Caco-2 (cell line): ENCODE data around the gene TM9SF3. TPM values are rescaled to one million over a fixed set of nuclear protein-coding genes. Genes with fewer than 3 reads are reported as not detected.

Source experiments
- BruUV-seq: library from RNA; stranded (reverse); fragments of 400-500 nt; replicated peaks from 2 replicates; lab custom pipeline; 2021; lab: Mats Ljungman, UMichigan
- CTCF ChIA-PET: fragments of 300-600 bp; sonication (Branson Sonifier 250); formaldehyde crosslinking; loops from one replicate; lab custom pipeline; 2022; ENCODE audit warnings: antibody characterized with exemption; lab: Charles Lee
- POLR2A ChIA-PET: fragments of 300-600 bp; sonication (Branson Sonifier 250); formaldehyde crosslinking; loops from one replicate; lab custom pipeline; 2022; ENCODE audit warnings: antibody characterized with exemption; lab: Charles Lee
- DNase-seq, 2 experiments: peaks; one replicate each; pipeline versions ENCODE4 v3.0.0 to v3.0.0-alpha.2; 2020 to 2022
- H3K27me3 ChIP-seq: replicated peaks from 2 replicates; pipeline ENCODE4 v1.6.0; 2011; ENCODE audit warnings: low read length; ENCODE audit not compliant: control insufficient read depth, insufficient read depth
- H3K36me3 ChIP-seq: 2 replicates; pipeline ENCODE4 v1.5.1; 2011; ENCODE audit warnings: low read length; ENCODE audit not compliant: control insufficient read depth, insufficient read depth
- H3K4me1 ChIP-seq: fragments of 250-450 bp; sonication (Bioruptor Pico); 2 replicates; pipeline ENCODE4 v1.5.1; 2020; ENCODE audit warnings: mild to moderate bottlenecking
- H3K4me3 ChIP-seq: 2 replicates; pipeline ENCODE4 v1.5.1; 2011; ENCODE audit warnings: low read depth, mild to moderate bottlenecking, control low read depth, low read length
- H3K9me3 ChIP-seq: fragments of 250-450 bp; sonication (Bioruptor Pico); 2 replicates; pipeline ENCODE4 v1.5.1; 2020; ENCODE audit warnings: mild to moderate bottlenecking, moderate library complexity
- H3K27ac Mint-ChIP-seq: one replicate; pipeline ENCODE4 v1.8.0; 2022; ENCODE audit warnings: mixed read lengths; ENCODE audit not compliant: unreplicated experiment
- H3K27me3 Mint-ChIP-seq: one replicate; pipeline ENCODE4 v1.8.0; 2022; ENCODE audit warnings: mixed read lengths; ENCODE audit not compliant: insufficient read depth, unreplicated experiment
- H3K36me3 Mint-ChIP-seq: one replicate; pipeline ENCODE4 v1.8.0; 2022; ENCODE audit warnings: mild to moderate bottlenecking, mixed read lengths; ENCODE audit not compliant: insufficient read depth, unreplicated experiment
- H3K4me1 Mint-ChIP-seq: one replicate; pipeline ENCODE4 v1.8.0; 2022; ENCODE audit warnings: low read depth, mixed read lengths; ENCODE audit not compliant: unreplicated experiment
- H3K4me3 Mint-ChIP-seq: one replicate; pipeline ENCODE4 v1.8.0; 2022; ENCODE audit warnings: mild to moderate bottlenecking, moderate library complexity, mixed read lengths; ENCODE audit not compliant: unreplicated experiment
- H3K9me3 Mint-ChIP-seq: one replicate; pipeline ENCODE4 v1.8.0; 2022; ENCODE audit warnings: mixed read lengths; ENCODE audit not compliant: unreplicated experiment
- intact Hi-C: fragments of 100-400 bp; cut with micrococcal nuclease; formaldehyde crosslinking; loops from one replicate; pipeline ENCODE4 v1.10.0; 2022; ENCODE audit not compliant: unreplicated experiment
- total RNA-seq: library from RNA; stranded (reverse); gene quantifications from 2 replicates; pipeline ENCODE4 v1.2.3, GENCODE V29; 2022
- TF ChIP-seq, protein P1 (sequence below), 2 experiments: fragments of 200-600 bp in 1 of 2; IDR thresholded peaks; 1 replicate in 1 of 2; 2 replicates in 1 of 2; pipeline versions ENCODE4 v1.5.1 to v1.8.0; 2011 to 2022; ENCODE audit warnings: antibody characterized with exemption in 1 of 2, control low read depth in 1 of 2, inconsistent platforms in 1 of 2, low read depth in 1 of 2, low read length in 1 of 2, mild to moderate bottlenecking in 1 of 2, moderate library complexity in 1 of 2; ENCODE audit not compliant: insufficient read depth in 1 of 2, severe bottlenecking in 1 of 2, unreplicated experiment in 1 of 2

The TM9SF3 gene
- total RNA-seq, 1 experiment from 2014 or later = 176 TPM

GRCh38 chr10:96509017-96509641 lies 77.7 kb downstream of the TM9SF3 start:
- CTCF ChIA-PET = no interaction called here
- TF ChIP-seq, protein P1, sequence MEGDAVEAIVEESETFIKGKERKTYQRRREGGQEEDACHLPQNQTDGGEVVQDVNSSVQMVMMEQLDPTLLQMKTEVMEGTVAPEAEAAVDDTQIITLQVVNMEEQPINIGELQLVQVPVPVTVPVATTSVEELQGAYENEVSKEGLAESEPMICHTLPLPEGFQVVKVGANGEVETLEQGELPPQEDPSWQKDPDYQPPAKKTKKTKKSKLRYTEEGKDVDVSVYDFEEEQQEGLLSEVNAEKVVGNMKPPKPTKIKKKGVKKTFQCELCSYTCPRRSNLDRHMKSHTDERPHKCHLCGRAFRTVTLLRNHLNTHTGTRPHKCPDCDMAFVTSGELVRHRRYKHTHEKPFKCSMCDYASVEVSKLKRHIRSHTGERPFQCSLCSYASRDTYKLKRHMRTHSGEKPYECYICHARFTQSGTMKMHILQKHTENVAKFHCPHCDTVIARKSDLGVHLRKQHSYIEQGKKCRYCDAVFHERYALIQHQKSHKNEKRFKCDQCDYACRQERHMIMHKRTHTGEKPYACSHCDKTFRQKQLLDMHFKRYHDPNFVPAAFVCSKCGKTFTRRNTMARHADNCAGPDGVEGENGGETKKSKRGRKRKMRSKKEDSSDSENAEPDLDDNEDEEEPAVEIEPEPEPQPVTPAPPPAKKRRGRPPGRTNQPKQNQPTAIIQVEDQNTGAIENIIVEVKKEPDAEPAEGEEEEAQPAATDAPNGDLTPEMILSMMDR (IDR thresholded peaks at IDR 0.05; ENCODE audit: insufficient read depth in 1 of 2, low read depth in 1 of 2, low read length in 1 of 2, severe bottlenecking in 1 of 2, unreplicated experiment in 1 of 2) = no peak

GRCh38 chr10:96507044-96507443 lies 79.8 kb downstream of the TM9SF3 start:
- H3K4me1 ChIP-seq = no peaks in the 10 kb centered on the region
- no TSS peak for BruUV-seq

More at GRCh38 chr10:96509017-96509641, 77.7 kb downstream of the TM9SF3 start:
- H3K4me1 Mint-ChIP-seq = no peaks in the 10 kb centered on the region
- Histone ChIP-seq H3K4me1 (peaks cover 3% of the 10 kb centered on the region; the same call in 1 of the 2 replicates), H3K4me3 (no peak overlapping the region), H3K27me3 (no peaks in the 10 kb centered on the region; the same call in 1 of the 2 replicates), H3K36me3 (no peaks in the 10 kb centered on the region), H3K9me3 (no peaks in the 10 kb centered on the region)
- H3K36me3 Mint-ChIP-seq = peaks cover 12% of the 10 kb centered on the region
- no peaks in the 10 kb centered on the region for H3K9me3 Mint-ChIP-seq
- intact Hi-C loops = no loop called here
- H3K27me3 Mint-ChIP-seq = peaks cover 8% of the 10 kb centered on the region
- no TSS peak for BruUV-seq
- POLR2A ChIA-PET = no interaction called here
- no peak for DNase-seq
- no peak overlapping the region for H3K4me3 Mint-ChIP-seq
- H3K27ac Mint-ChIP-seq = no peak overlapping the region

GRCh38 chr10:96505150-96506136 lies 81.4 kb downstream of the TM9SF3 start:
- POLR2A ChIA-PET = no interaction called here
- no peaks in the 10 kb centered on the region for H3K4me1 Mint-ChIP-seq

More at GRCh38 chr10:96507044-96507443, 79.8 kb downstream of the TM9SF3 start:
- Mint-ChIP-seq H3K4me1 (no peaks in the 10 kb centered on the region), H3K27me3 (peaks cover 10% of the 10 kb centered on the region), H3K9me3 (no peaks in the 10 kb centered on the region), H3K36me3 (no peaks in the 10 kb centered on the region), H3K4me3 (no peak overlapping the region), H3K27ac (no peak overlapping the region)
- Histone ChIP-seq H3K9me3 (no peaks in the 10 kb centered on the region), H3K4me3 (no peak overlapping the region), H3K27me3 (no peaks in the 10 kb centered on the region; the same call in 1 of the 2 replicates), H3K36me3 (no peaks in the 10 kb centered on the region)
- CTCF ChIA-PET = interaction anchor here (0.7 kb wide), 1 partner anchor 172 kb away, joined by 3 read pairs; no protein-coding TSS in a partner anchor
- no peak for DNase-seq
- POLR2A ChIA-PET = no interaction called here
- intact Hi-C loops = no loop called here
- TF ChIP-seq, protein P1 (IDR thresholded peaks at IDR 0.05; ENCODE audit: insufficient read depth in 1 of 2, low read depth in 1 of 2, low read length in 1 of 2, severe bottlenecking in 1 of 2, unreplicated experiment in 1 of 2) = no peak

More at GRCh38 chr10:96505150-96506136, 81.4 kb downstream of the TM9SF3 start:
- no peaks in the 10 kb centered on the region for H3K27me3 ChIP-seq
- Mint-ChIP-seq H3K27ac (no peak overlapping the region), H3K9me3 (no peaks in the 10 kb centered on the region), H3K4me3 (no peak overlapping the region), H3K27me3 (peaks cover 13% of the 10 kb centered on the region), H3K36me3 (no peaks in the 10 kb centered on the region)
- TF ChIP-seq, protein P1 (IDR thresholded peaks at IDR 0.05; ENCODE audit: insufficient read depth in 1 of 2, low read depth in 1 of 2, low read length in 1 of 2, severe bottlenecking in 1 of 2, unreplicated experiment in 1 of 2) = no peak
- no peak for DNase-seq
- H3K36me3 ChIP-seq = no peaks in the 10 kb centered on the region
- H3K4me1 ChIP-seq = no peaks in the 10 kb centered on the region
- intact Hi-C loops = no loop called here
- no peak overlapping the region for H3K4me3 ChIP-seq
- no TSS peak for BruUV-seq
- H3K9me3 ChIP-seq = no peaks in the 10 kb centered on the region
- CTCF ChIA-PET = no interaction called here
